T-helper 2 cell treated with Interferon-gamma antibody and Interleukin-4, amounts not matched to agents 5 μg/mL and 100 μg/mL, for 36 hours (primary cell): ENCODE data around the gene CEP170B.

Experiments used
- DNase-seq: peaks from one replicate; pipeline ENCODE4 v3.0.0; 2021; ENCODE audit warnings: low spot score
- H3K27ac Mint-ChIP-seq: one replicate; pipeline ENCODE4 v1.8.0; 2021; ENCODE audit warnings: mild to moderate bottlenecking, mixed read lengths
- H3K27me3 Mint-ChIP-seq: one replicate; pipeline ENCODE4 v1.8.0; 2021; ENCODE audit warnings: low read depth, mixed read lengths
- H3K36me3 Mint-ChIP-seq: one replicate; pipeline ENCODE4 v1.8.0; 2021; ENCODE audit warnings: low read depth, mixed read lengths
- H3K4me1 Mint-ChIP-seq: one replicate; pipeline ENCODE4 v1.8.0; 2021; ENCODE audit warnings: low read depth, mixed read lengths
- H3K4me3 Mint-ChIP-seq: one replicate; pipeline ENCODE4 v1.8.0; 2022; ENCODE audit warnings: mild to moderate bottlenecking, moderate library complexity, mixed read lengths
- H3K9me3 Mint-ChIP-seq: one replicate; pipeline ENCODE4 v1.8.0; 2021; ENCODE audit warnings: mixed read lengths

The CEP170B gene

DNA sequence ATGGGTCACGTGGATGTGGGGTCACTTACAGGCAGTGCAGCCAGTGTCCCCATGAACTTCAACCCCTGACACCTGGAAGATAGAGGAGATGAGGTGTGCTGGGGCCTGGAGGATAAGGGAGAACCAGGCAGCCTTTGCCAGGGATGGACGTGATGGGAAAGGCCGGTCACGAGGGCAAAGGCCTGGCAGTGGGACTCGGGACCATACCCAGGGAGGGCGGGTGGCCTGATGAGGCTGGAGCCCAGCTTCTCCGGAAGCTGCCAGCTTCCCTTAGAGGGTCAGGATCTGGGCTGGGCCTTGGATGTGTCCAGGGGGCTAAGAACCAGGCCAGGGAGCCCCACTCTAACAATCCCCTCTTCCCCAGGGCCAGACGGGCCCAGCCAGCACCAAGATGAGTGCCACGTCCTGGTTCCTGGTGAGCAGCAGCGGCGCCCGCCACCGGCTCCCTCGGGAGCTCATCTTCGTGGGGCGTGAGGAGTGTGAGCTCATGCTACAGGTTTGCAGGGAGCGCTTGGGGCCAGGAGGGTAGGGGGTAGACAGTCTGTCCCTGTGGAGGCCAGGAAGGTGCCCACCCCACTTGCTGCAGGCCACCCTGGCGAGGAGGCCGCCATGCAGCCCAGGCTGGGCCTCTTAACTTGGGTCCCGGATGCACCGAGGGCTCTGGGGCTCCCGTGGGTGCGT lies 3.1 kb downstream of the CEP170B start:
- Mint-ChIP-seq H3K9me3 (no peaks in the 10 kb centered on the region), H3K4me1 (no peaks in the 10 kb centered on the region), H3K27ac (no peak overlapping the region), H3K36me3 (no peaks in the 10 kb centered on the region), H3K27me3 (peaks cover 24% of the 10 kb centered on the region), H3K4me3 (no peak overlapping the region)
- no peak for DNase-seq

DNA sequence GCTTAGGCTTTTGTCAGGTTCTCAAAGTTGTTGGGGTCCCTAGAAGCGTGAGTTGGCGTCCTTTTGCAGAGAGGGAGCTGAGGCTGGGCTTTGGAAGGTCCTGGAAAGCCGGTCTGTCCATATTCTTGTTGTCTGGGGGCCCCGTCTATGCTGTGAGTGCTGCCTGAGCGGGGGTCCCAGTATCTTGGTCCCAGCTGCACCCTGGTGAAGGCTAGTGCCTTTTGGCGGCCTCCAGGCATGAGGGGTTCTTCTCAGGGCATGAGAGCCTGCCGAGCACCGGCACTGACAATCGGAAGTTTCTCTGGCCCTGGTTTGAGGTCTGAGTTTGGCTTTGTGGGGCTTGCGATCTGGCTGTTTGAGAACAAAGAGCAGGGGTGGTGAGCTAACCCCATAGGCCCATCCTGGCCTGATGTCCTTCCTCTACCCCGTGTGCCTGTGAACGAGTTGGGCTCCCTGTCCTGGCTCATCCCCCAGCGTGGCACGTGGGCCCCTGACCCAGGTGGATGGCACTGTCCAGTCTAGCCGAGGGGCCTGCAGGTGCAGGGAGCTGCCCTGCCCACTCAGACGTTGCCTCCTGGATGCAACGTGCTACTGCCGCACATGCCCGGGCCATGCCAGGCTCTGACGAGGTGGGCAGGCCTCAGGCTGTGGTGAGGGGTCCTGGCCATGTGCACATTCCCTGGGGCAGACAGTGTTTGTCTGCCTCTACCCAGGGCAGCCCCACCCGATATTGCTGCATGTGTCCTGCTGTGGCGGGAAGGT lies 3.9 kb downstream of the CEP170B start:
- H3K27ac Mint-ChIP-seq: no peak overlapping the region
- no peaks in the 10 kb centered on the region for H3K4me1 Mint-ChIP-seq
- H3K36me3 Mint-ChIP-seq: no peaks in the 10 kb centered on the region
- no peak for DNase-seq
- no peak overlapping the region for H3K4me3 Mint-ChIP-seq
- H3K9me3 Mint-ChIP-seq: no peaks in the 10 kb centered on the region
- H3K27me3 Mint-ChIP-seq: peaks cover 16% of the 10 kb centered on the region

DNA sequence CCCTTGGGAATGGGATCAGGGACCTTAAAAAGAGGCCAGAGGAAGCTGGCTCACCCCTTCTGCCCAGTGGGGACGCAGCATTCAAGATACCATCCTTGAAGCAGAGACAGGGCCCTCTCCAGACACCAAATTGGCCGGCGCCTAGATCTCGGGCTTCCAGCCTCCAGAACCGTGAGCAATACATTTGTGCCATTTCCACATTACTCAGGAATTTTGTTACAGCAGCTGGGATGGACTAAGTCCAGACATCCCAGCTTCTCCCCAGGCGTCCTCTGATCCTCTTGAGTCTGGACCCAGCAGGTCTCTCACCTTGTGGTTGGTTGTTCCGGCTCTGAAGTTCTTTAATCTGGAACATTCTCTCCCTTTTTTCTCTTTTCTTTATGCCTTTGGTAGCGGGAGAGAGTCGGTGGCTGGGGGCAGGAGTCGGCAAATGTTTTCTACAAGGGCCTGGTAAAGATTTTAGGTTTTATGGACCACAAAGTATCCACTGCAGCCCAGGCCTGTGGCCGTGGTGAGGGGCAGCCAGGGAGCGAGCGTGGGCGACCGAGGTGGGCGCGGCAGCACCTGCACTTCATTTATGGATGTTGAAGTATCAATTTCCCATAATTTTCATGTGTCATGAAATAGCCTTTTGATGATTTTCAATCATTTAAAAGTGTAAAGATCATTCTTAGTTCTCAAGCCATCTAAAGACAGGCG lies 4.8 kb downstream of the CEP170B start:
- no peak overlapping the region for H3K27ac Mint-ChIP-seq
- H3K27me3 Mint-ChIP-seq: peaks cover 11% of the 10 kb centered on the region
- no peaks in the 10 kb centered on the region for H3K9me3 Mint-ChIP-seq
- H3K36me3 Mint-ChIP-seq: no peaks in the 10 kb centered on the region
- no peak for DNase-seq
- H3K4me1 Mint-ChIP-seq: no peaks in the 10 kb centered on the region
- H3K4me3 Mint-ChIP-seq: no peak overlapping the region

DNA sequence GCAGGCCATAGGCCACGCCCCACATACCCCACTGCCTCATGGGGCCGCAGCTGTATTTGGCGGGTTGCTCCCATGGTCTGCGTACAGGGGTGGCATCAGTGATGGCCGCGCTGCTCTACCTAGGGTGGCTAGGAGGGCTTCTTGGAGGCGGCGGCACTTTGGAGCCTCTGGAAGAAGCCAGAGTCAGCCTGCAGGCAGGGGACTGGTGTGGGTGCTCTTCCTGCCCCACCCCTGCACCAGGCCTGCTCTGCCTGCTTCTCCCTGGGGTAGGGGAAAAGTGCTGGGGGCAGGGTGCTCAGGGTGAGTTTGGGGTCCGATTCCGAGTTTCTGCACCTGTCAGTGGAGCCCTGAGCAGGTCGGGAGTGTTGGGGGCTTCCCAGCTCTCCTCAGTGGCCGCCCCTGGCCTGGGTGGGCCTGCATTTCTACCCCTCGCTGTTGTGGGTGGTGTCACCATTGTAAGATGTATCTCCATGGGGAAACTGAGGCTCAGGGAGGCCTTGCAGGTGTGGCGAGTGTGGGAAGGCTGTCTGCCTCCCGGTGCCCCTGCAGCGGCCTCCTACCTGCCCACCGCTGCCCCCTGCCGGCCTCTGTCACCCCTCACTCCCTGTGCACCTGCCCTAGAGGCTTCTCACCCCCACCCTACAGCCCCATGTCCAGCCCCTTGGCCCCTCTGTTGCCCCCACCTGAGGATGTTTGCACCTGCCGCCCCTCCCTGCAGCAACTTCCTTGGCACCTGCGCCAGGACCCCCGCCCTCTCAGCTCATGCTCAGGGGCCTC lies 5.5 kb downstream of the CEP170B start:
- Mint-ChIP-seq H3K36me3 (no peaks in the 10 kb centered on the region), H3K4me3 (no peak overlapping the region), H3K27ac (no peak overlapping the region), H3K4me1 (no peaks in the 10 kb centered on the region), H3K27me3 (peaks cover 11% of the 10 kb centered on the region), H3K9me3 (no peaks in the 10 kb centered on the region)
- DNase-seq: no peak

DNA sequence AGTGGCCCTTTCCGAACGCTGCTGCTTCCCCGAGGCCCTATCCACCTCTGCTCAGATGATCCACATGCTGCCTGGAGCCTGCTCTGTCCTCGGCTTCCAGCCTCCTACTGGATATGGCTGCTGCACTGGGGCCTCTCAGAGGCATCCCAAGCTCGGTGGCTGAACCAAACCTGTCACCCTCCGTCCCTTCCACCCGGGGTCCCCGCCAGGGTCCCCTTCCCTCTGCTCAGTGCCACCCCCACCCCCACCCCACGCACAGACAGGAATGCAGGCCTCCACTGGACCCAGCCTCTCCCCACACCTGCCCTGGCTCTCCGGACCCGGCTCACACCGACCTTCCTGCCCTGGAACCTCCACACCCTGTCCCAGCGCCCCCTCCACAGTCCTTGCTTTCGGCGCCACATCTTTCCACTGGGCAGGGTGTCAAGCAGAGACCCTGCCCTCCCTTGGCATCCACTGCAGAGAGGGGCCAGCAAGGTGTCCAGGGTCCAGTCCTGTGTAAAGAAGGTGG lies 6.1 kb downstream of the CEP170B start:
- no peak for DNase-seq
- H3K4me1 Mint-ChIP-seq: no peaks in the 10 kb centered on the region
- H3K9me3 Mint-ChIP-seq: no peaks in the 10 kb centered on the region
- no peak overlapping the region for H3K4me3 Mint-ChIP-seq
- no peak overlapping the region for H3K27ac Mint-ChIP-seq
- no peaks in the 10 kb centered on the region for H3K36me3 Mint-ChIP-seq
- H3K27me3 Mint-ChIP-seq: peaks cover 8% of the 10 kb centered on the region

DNA sequence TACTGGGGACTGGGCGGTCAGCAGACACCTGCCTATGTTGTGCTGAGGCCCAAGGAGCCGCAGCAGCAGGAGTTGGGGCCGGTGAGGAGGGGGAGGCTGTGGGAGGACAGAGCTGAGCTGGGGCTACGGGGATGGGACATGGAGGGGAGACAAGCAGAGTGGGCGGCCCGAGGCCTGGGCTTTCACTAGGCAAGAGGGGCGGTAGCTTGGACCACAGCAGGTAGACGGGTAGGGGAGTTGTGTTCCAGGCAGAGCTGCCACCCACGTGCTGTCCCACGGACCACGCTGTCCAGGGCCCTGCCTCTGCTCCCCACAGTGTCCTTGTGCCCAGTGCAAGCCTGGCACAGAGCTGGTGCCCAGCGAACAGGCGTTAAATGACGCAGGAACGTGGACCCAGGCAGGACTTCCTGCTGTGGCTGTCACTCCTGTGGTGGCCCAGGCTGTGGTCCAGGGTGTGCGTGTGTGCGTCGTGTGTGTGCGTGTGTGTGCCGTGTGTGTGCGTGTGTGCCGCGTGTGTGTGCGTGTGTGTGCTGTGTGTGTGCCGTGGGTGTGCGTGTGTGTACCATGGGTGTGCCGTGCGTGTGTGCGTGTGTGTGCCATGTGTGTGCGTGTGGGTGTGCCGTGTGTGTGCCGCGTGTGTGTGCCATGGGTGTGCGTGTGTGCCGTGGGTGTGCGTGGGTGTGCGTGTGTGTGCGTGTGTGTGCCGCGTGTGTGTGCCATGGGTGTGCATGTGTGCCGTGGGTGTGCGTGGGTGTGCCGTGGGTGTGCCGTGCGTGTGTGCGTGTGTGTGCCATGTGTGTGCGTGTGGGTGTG lies 6.8 kb downstream of the CEP170B start:
- H3K27ac Mint-ChIP-seq: no peak overlapping the region
- no peaks in the 10 kb centered on the region for H3K9me3 Mint-ChIP-seq
- H3K4me3 Mint-ChIP-seq: no peak overlapping the region
- peaks cover 4% of the 10 kb centered on the region for H3K27me3 Mint-ChIP-seq
- no peaks in the 10 kb centered on the region for H3K4me1 Mint-ChIP-seq
- no peaks in the 10 kb centered on the region for H3K36me3 Mint-ChIP-seq
- no peak for DNase-seq

- H3K4me1 Mint-ChIP-seq: no peaks in the 10 kb centered on the region
- H3K4me3 Mint-ChIP-seq: no peak overlapping the region
- no peaks in the 10 kb centered on the region for H3K9me3 Mint-ChIP-seq
- H3K36me3 Mint-ChIP-seq: no peaks in the 10 kb centered on the region
- no peak overlapping the region for H3K27ac Mint-ChIP-seq
- no peaks in the 10 kb centered on the region for H3K27me3 Mint-ChIP-seq
- DNase-seq: no peak
Measured at GRCh38 chr14:104872469-104873341, 7.6 kb downstream of the CEP170B start.

- Mint-ChIP-seq H3K27me3 (no peaks in the 10 kb centered on the region), H3K36me3 (no peaks in the 10 kb centered on the region), H3K4me3 (no peak overlapping the region), H3K27ac (no peak overlapping the region), H3K4me1 (no peaks in the 10 kb centered on the region), H3K9me3 (no peaks in the 10 kb centered on the region)
- DNase-seq: no peak
Measured at GRCh38 chr14:104873380-104874055, 8.4 kb downstream of the CEP170B start.

DNA sequence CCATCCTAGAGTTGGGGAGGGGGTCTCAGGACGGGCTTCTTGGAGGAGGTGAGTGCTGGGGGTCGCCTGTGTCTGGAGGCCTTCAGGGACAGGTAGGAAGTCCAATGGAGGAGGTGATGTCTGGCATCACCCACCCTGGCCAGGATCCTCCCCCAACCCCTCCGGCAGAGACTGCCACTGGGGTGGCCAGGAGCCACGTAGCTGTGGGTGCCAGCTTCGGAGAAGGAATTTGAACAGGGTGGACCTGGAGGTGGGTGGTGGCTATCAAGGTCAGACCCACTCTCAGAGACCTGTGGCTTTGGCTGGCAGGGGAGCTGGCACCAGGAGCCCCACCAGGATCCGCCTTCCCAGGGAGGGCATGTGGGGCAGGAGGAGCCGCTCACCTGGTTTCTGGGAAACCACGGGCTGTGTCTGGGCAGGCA lies 9.1 kb downstream of the CEP170B start:
- no peak for DNase-seq
- Mint-ChIP-seq H3K9me3 (no peaks in the 10 kb centered on the region), H3K4me3 (no peak overlapping the region), H3K36me3 (no peaks in the 10 kb centered on the region), H3K27me3 (no peaks in the 10 kb centered on the region), H3K27ac (no peak overlapping the region), H3K4me1 (no peaks in the 10 kb centered on the region)

DNA sequence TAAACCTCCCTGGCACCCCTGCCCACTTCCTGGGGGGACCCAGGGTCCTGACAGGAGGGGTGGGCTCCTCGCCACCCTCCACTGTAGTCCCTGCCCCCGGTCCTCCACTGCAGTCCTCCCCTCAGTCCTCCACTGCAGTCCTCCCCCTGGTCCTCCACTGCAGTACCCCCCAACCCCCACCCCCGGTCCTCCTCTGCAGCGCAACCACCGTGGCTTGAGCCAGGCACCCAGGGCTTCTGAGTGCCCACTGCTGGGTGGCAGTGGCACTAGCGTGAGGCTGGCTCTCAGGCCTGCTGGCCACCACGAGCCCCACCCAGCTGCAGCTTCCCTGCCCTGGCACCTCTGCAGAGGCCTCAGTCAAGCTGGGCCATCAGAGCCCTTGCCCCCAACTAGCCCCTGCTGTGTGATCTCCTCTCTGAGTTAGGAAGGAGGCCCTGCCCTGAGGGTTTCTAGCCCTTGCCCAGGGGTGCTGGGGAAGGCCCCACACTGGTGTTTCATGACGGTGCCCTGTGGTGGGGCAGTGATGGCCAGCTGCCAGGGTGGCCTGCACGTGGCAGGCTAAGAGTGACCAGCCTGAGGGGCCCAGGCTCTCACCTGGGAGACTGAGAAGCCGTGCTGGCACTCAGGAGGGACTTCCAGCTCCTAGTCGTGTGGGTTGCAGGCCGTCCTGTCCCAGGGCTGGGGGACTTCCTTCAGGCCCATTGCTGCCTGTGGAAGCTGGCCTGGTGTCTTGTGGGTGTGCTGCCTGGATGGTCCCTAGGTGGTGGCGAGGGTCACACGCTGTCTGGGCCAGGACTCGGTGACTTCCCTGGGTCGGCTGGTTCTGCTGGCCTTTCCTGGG lies 9.7 kb downstream of the CEP170B start:
- no peak overlapping the region for H3K4me3 Mint-ChIP-seq
- H3K9me3 Mint-ChIP-seq: no peaks in the 10 kb centered on the region
- H3K27me3 Mint-ChIP-seq: no peaks in the 10 kb centered on the region
- no peaks in the 10 kb centered on the region for H3K36me3 Mint-ChIP-seq
- no peak overlapping the region for H3K27ac Mint-ChIP-seq
- H3K4me1 Mint-ChIP-seq: no peaks in the 10 kb centered on the region
- DNase-seq: no peak

GRCh38 chr14:104875412-104875751 lies 10.3 kb downstream of the CEP170B start:
- no peak overlapping the region for H3K27ac Mint-ChIP-seq
- DNase-seq: no peak
- H3K4me1 Mint-ChIP-seq: no peaks in the 10 kb centered on the region
- H3K4me3 Mint-ChIP-seq: no peak overlapping the region
- no peaks in the 10 kb centered on the region for H3K9me3 Mint-ChIP-seq
- H3K36me3 Mint-ChIP-seq: no peaks in the 10 kb centered on the region
- H3K27me3 Mint-ChIP-seq: no peaks in the 10 kb centered on the region
